CD4-positive, alpha-beta T cell treated with Interleukin-2 at 100 ng/mL for 4 hours (primary cell): ENCODE data around the gene ITGB1.
"Not testable (repeated sequence)": the region's sequence is repeated elsewhere in the genome, so short reads cannot be mapped to it uniquely, and the experiment has no call there.

Experiments
- DNase-seq: peaks from one replicate; pipeline ENCODE4 v3.0.0-alpha.2; 2020; ENCODE audit warnings: low spot score

The ITGB1 gene

GRCh38 chr10:32937911-32938424 lies 20.1 kb downstream of the ITGB1 start:
- no peak for DNase-seq

DNA sequence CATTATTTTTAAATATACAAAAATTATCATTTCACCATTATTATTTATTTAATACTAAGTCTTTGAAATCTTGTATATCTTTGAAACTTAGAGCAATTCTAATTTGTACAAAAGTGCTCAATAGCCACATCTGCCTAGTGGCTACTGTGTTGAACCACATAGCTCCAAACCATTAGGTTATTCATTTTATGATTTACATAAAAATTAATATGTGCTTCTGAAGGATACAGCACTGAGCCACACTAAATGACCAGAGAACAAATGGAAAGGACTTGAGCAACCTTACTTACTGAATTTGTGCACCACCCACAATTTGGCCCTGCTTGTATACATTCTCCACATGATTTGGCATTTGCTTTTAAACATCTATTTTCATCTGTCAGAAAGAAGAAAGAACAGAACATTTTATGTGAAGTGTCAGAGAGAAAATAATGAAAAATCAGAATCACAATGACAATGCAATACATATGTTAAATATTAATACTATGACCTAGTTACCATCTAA lies 25.8 kb downstream of the ITGB1 start:
- DNase-seq, result no peak

- no peak for DNase-seq
These were observed 26.4 kb downstream of the ITGB1 start for GRCh38 chr10:32931593-32931992.

GRCh38 chr10:32930036-32930435 lies 28.0 kb downstream of the ITGB1 start:
- peak; percentile 34 for DNase-seq

DNA sequence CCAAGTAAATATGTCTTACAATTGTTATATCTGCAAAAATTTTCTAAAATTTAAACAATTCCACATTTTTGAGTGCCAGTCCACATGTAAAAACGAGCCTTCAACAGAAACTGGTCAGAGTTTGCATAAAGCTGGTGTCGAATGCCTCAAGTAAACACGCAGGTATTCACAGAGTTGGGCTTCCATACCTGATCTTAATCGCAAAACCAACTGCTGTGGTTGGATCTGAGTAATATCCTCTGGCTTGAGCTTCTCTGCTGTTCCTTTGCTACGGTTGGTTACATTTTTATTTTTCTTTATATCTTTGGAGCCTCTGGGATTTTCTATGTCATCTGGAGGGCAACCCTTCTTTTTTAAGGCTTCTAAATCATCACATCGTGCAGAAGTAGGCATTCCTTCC lies 28.4 kb downstream of the ITGB1 start:
- DNase-seq, result peak; percentile 49

DNA sequence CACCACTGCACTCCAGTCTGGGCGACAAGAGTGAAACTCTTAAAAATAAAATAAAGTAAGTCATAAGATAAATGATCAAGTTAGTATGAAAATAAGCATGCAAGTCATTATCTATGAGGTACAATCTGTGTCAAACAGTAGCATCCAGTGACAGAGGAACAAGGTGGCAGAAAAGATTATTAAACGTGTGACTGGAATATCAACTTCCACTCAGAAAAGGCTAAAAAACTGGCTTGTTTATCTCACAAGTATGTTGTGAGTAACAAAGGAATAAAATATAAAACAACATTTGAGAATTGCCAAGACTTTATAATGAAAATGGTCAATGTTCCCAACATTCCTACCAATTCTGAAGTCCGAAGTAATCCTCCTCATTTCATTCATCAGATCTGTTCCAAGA lies 30.3 kb downstream of the ITGB1 start:
- DNase-seq, result no peak

GRCh38 chr10:32923849-32924248 lies 34.2 kb downstream of the ITGB1 start:
- DNase-seq, result no peak

DNA sequence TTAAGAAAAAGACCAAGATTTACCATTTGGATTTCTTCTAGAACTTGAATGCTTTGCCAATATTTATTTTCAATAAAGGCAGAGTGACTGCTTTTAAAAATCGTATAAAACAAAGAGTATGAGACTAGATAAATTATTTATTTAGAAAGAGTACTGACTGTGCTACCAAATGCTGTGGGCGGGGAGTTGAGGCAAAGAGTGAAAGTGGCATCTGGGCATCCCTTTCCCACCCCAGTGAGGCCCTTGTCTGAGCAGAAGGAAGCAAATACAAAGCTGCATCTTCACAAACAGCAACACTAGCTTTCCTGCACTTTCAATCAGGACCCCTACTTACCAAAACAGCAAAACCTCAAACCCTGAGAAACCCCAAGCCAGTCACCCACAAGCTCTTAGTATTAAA lies 34.9 kb downstream of the ITGB1 start:
- DNase-seq, result no peak

- DNase-seq, result no peak
These were observed 35.9 kb downstream of the ITGB1 start for GRCh38 chr10:32922170-32922569.

- not testable (repeated sequence) for DNase-seq
These were observed 40.2 kb downstream of the ITGB1 start for GRCh38 chr10:32917817-32918216.

- no peak for DNase-seq
These were observed 46.6 kb downstream of the ITGB1 start for GRCh38 chr10:32911285-32912016.

- not testable (repeated sequence) for DNase-seq
These were observed 48.1 kb downstream of the ITGB1 start for GRCh38 chr10:32909970-32910369.

DNA sequence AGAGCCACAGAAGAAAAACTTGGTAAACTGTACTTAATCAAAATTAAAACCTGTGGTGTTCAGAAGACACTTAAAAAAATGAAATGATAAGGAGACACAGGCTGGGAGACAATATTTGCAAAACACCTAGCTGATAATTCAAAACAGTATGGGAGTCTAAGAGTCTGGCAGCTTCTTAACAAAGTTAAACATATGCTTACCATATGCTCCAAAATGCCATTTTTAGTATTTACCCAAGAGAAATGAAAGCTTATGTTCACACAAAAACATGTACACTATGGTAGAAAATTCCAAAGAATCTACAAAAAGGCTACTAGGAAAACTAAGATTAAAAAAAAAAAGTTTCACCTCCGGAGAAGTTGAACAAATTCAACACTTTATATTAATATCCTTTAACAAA lies 48.6 kb downstream of the ITGB1 start:
- no peak for DNase-seq

- no peak for DNase-seq
These were observed 51.4 kb downstream of the ITGB1 start for GRCh38 chr10:32906595-32906994.

DNA sequence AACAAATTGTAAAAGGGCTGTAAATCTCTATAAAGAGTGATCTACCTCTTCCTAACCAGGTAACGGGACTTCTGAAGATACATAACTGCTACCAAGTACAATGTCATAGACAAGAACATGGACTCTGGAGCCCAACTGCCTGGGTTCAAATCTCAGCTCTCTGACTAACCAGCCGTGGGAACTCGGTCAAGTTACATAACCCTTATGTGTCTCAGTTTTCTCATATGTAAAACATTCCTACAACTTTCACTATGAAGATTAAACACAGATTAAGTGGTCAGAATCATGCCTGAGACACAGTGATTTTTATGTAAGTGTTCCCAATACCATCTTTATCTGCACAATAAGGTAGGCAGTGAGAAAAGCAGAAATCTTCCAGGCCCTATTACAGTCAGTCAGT lies 52.6 kb downstream of the ITGB1 start:
- DNase-seq, result no peak

- no peak for DNase-seq
These were observed 56.2 kb downstream of the ITGB1 start for GRCh38 chr10:32901815-32902214.

- DNase-seq, result not testable (repeated sequence)
These were observed 62.6 kb downstream of the ITGB1 start for GRCh38 chr10:32895200-32895968.

GRCh38 chr10:32893916-32894664 lies 63.9 kb downstream of the ITGB1 start:
- no peak for DNase-seq

GRCh38 chr10:32893434-32893833 lies 64.6 kb downstream of the ITGB1 start:
- DNase-seq, result no peak

DNA sequence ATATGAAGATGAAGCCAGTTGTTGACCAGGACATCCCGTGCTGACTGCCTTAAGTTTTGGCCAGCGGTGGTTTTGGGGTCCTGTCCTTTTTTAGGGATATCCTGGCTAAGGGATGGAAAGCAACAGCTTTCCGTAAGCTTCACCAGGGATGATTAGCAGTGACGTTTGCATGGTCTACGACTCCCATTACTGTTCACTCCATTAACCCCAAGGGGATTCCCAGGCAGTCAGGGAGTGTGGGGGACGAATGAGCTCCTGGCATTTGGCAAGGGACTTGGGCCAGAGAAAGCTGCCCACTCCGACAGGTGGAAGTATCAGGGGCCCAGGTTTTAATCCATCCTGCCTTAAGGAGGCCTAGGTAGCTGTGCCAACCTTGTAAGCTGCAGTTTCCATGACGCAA lies 66.8 kb downstream of the ITGB1 start:
- no peak for DNase-seq

- no peak for DNase-seq
These were observed 67.6 kb downstream of the ITGB1 start for GRCh38 chr10:32890444-32890843.

GRCh38 chr10:32889631-32890212 lies 68.3 kb downstream of the ITGB1 start:
- DNase-seq, result no peak
